ENCODE results near the gene SIL1.
"Not testable (repeated sequence)": the region's sequence is repeated elsewhere in the genome, so short reads cannot be mapped to it uniquely, and the experiment has no call there.

SIL1 gene

GRCh38 chr5:139062910-139063663, 135.1 kb downstream of the SIL1 start:
- no peak for DNase-seq

GRCh38 chr5:139061856-139062255, 136.3 kb downstream of the SIL1 start:
- DNase-seq, result no peak

- peak; percentile 34 for DNase-seq
These were observed 136.9 kb downstream of the SIL1 start for GRCh38 chr5:139061274-139061673.

GRCh38 chr5:139058121-139058520, 140.0 kb downstream of the SIL1 start:
- no peak for DNase-seq

GRCh38 chr5:139057045-139057939, 140.9 kb downstream of the SIL1 start:
- not testable (repeated sequence) for DNase-seq

GRCh38 chr5:139052975-139053374, 145.2 kb downstream of the SIL1 start:
- DNase-seq, result no peak

GRCh38 chr5:139051392-139051791, 146.8 kb downstream of the SIL1 start:
- no peak for DNase-seq

GRCh38 chr5:139050432-139050831, 147.7 kb downstream of the SIL1 start:
- no peak for DNase-seq

- no peak for DNase-seq
These were observed 148.4 kb downstream of the SIL1 start for GRCh38 chr5:139049780-139050179.

GRCh38 chr5:139046551-139046950, 151.6 kb downstream of the SIL1 start:
- no peak for DNase-seq

GRCh38 chr5:139043157-139043905, 154.8 kb downstream of the SIL1 start:
- no peak for DNase-seq

GRCh38 chr5:139040081-139040480, 158.1 kb downstream of the SIL1 start:
- DNase-seq, result no peak

GRCh38 chr5:139038613-139039305, 159.4 kb downstream of the SIL1 start:
- no peak for DNase-seq

- no peak for DNase-seq
These were observed 160.4 kb downstream of the SIL1 start for GRCh38 chr5:139037732-139038131.

- DNase-seq, result not testable (repeated sequence)
These were observed 161.8 kb downstream of the SIL1 start for GRCh38 chr5:139036332-139036731.

GRCh38 chr5:139027150-139027549, 171.0 kb downstream of the SIL1 start:
- DNase-seq, result no peak

GRCh38 chr5:139025651-139026050, 172.5 kb downstream of the SIL1 start:
- no peak for DNase-seq

- DNase-seq, result no peak
These were observed 174.9 kb downstream of the SIL1 start for GRCh38 chr5:139023286-139023685.

GRCh38 chr5:139022528-139022927, 175.6 kb downstream of the SIL1 start:
- no peak for DNase-seq

GRCh38 chr5:139021346-139021745, 176.8 kb downstream of the SIL1 start:
- no peak for DNase-seq

- no peak for DNase-seq
These were observed 178.3 kb downstream of the SIL1 start for GRCh38 chr5:139019880-139020279.

GRCh38 chr5:139019211-139019610, 179.0 kb downstream of the SIL1 start:
- DNase-seq, result no peak

GRCh38 chr5:139017624-139018023, 180.5 kb downstream of the SIL1 start:
- DNase-seq, result no peak
